Right kidney (tissue), 9 donors: ENCODE data around the gene CENPS.

Experiments used
- DNase-seq: peaks from one replicate; pipeline ENCODE4 v3.0.0-alpha.2; 2016
- long read RNA-seq, 8 donors: transcript quantifications; one replicate each; lab custom pipeline, GENCODE V29; 2026

CENPS gene
- long read RNA-seq, donor 1, transcript CENPS-201 (5 exons, 896 nt) = minor isoform, 8 of 20 reads
- long read RNA-seq, donor 1, transcript CENPS-204 (5 exons, 914 nt) = major isoform, 12 of 20 reads
- long read RNA-seq, donor 1, partial matches to known transcripts = 0 of 20 reads
- long read RNA-seq, donor 1, other reads (novel, unspliced or antisense) = 0 of 20 reads
- long read RNA-seq, donor 2, transcript CENPS-204 (5 exons, 914 nt) = major isoform, 8 of 12 reads
- long read RNA-seq, donor 2, partial matches to known transcripts = 0 of 12 reads
- long read RNA-seq, donor 2, other reads (novel, unspliced or antisense) = 0 of 12 reads
- long read RNA-seq, donor 3, transcript CENPS-204 (5 exons, 914 nt) = major isoform, 10 of 12 reads
- long read RNA-seq, donor 3, partial matches to known transcripts = 0 of 12 reads
- long read RNA-seq, donor 3, other reads (novel, unspliced or antisense) = 0 of 12 reads
- long read RNA-seq, donor 4, transcript CENPS-204 (5 exons, 914 nt) = major isoform, 6 of 8 reads
- long read RNA-seq, donor 4, partial matches to known transcripts = 0 of 8 reads
- long read RNA-seq, donor 4, other reads (novel, unspliced or antisense) = 0 of 8 reads
- long read RNA-seq, donor 5, transcript CENPS-204 (5 exons, 914 nt) = major isoform, 9 of 19 reads
- long read RNA-seq, donor 5, transcript CENPS-201 (5 exons, 896 nt) = minor isoform, 8 of 19 reads
- long read RNA-seq, donor 5, partial matches to known transcripts = 0 of 19 reads
- long read RNA-seq, donor 5, other reads (novel, unspliced or antisense) = 0 of 19 reads
- long read RNA-seq, donor 6, transcript CENPS-204 (5 exons, 914 nt) = major isoform, 10 of 12 reads
- long read RNA-seq, donor 6, partial matches to known transcripts = 0 of 12 reads
- long read RNA-seq, donor 6, other reads (novel, unspliced or antisense) = 0 of 12 reads
- long read RNA-seq, donor 7, transcript CENPS-204 (5 exons, 914 nt) = major isoform, 18 of 50 reads
- long read RNA-seq, donor 7, transcript CENPS-201 (5 exons, 896 nt) = minor isoform, 11 of 50 reads
- long read RNA-seq, donor 7, partial matches to known transcripts = 19 of 50 reads
- long read RNA-seq, donor 7, other reads (novel, unspliced or antisense) = 0 of 50 reads
- long read RNA-seq, donor 8, transcript CENPS-204 (5 exons, 914 nt) = major isoform, 8 of 14 reads
- long read RNA-seq, donor 8, transcript CENPS-201 (5 exons, 896 nt) = minor isoform, 5 of 14 reads
- long read RNA-seq, donor 8, partial matches to known transcripts = 0 of 14 reads
- long read RNA-seq, donor 8, other reads (novel, unspliced or antisense) = 0 of 14 reads

DNA sequence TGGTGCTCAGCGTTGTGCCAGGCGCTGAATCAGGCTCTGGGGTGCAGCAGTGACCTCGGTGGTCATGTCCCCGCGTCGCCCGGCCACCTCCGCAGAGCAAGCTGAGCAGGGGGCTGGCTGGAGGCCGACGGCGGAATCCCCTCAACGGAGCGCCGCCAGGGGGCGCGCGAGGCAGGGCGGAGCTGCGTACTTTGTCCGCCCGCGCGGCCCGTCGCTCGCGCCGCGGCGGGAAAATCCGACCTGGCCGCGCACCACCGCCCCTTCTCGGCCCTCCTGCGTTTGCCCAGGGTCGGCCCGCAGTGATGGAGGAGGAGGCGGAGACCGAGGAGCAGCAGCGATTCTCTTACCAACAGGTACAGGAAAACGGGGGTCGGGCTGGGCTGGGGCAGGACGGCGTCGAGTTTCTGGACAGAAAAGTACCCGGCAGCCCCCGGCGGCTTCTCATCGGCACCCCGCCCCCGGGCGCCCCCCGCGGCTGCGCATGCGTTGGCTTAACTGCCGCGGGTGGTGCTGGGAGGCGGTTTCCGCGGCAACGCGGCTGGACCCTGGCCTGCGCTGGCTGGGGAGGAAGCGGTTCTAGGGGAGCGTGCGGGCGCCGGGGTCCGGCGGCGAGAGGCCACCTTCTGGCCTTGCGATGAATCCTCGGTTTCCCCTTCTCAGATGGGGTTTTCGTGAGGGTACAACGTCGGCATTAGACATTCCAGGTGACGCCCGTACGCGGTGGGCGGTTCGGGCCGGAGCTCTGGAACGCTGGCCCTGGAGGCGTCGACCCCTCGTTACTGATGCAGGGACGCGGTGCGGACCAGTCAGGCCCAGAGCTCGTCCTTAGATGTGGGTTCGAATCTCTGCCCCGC, at the start of gene CENPS:
TSS of gene CENPS (plus strand) at position 218 of the 854 bp plus-strand sequence. CDS start at position 303, 85 bp downstream.
- DNase-seq = peak; percentile 99

GRCh38 chr1:10380594-10381275, 49.5 kb upstream of the CENPS start:
- DNase-seq = no peak

DNA sequence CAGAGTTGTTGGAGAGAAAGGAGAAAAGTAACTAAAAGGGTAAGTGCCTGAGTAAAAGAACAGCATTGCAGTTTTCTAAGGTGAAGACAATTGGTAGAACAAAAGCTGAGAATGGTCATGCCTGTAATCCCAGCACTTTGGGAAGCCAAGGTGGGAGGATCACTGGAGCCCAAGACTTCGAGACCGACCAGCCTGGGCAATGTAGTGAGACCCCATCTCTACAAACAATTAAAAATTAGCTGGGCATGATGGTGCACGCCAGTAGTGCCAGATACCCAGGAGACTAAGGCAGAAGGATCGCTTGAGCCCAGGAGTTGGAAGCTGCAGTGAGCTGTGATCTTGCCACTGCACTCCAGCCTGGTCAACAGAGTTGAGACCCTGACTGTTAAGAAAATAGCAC, 46.6 kb upstream of the CENPS start:
- no peak for DNase-seq

- no peak for DNase-seq
Measured at GRCh38 chr1:10384219-10384618, 46.0 kb upstream of the CENPS start.

DNA sequence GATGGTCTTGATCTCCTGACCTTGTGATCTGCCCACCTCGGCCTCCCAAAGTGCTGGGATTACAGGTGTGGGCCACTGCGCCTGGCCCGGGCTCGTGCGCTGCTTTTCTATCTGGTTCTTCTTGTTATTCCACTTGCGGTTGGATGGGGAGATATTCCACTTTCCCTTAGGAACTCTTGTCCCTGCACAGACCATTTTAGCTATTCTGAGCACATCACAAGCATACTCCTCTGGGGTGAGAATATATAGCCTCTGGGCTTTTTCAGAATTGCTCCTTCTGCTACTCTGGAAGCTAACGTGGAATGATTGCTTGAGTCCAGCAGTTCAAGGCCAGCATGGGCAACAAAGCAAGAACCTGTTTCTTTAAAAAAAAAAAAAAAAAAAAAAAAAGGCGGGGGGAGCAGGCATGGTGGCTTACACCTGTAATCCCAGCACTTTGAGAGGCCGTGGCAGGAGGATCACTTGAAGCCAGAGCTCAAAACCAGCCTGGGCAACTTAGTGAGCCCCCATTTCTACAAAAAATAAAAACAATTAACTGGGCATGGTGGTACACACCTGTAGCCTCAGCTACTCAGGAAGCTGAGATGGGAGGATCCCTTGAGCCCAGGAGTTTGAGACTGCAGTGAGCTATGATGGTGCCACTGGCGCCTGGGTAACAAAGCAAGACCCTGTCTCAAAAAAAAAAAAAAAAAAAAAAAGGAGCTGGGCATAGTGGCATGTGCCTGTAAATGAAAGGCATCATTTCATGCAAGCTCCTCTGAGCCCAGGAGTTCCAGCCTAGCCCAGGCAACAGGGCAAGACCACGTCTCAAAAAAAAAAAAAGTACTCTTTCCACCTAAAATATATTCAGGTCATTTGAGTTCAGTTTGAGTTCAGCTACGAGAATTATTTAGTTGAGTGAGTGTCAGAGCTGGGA, 43.2 kb upstream of the CENPS start:
- no peak for DNase-seq

DNA sequence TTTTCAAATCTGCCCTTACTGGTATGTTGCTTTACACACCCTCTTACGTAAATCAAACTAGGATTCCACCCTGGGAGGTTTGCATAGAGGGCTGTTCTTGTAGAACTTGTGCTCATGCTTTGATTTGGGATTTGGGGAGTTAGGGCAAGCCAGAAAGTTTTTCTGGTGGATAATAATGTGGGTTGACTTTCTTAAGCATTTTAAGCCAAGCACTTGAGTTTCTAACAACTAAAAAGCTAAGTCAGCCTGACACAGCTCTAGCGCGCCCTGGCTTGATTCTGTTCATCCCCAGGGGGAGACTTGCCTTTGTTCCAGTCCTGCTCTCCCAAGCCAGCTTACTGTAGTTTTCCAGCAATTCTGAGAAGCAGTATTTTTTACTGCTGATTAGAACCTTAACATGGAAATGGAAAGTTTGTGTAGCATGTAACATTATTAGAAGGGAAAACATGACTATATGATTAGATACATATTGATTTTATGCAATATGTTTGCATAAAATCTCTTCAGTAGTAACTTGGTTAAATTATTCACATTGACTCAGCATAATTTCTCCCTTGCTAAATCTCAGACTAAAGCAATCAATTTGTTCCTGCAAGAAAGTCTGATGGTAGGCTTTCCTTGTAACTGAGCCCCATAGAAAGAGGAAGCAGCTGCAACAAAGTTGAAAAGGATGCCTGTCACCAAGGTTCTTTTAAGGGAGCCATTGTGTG, 42.4 kb upstream of the CENPS start:
- DNase-seq = peak; percentile 29

DNA sequence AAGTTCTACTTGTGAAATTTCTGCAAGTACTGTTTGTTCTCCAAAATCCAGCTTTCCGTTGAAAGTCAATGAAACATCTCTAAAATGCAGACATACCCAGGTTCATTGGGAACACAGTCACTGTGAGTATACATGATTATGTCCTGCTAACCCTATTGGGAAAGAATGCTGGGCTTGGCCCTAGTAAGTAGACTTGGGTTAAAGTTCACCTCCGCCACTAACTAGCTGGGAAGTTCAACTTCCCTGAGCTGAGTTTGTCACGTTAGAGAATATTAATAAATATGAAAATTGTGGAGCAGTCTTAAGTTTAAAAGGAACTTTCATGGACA, 41.9 kb upstream of the CENPS start:
- DNase-seq = no peak

- no peak for DNase-seq
Measured at GRCh38 chr1:10389271-10389973, 40.8 kb upstream of the CENPS start.

DNA sequence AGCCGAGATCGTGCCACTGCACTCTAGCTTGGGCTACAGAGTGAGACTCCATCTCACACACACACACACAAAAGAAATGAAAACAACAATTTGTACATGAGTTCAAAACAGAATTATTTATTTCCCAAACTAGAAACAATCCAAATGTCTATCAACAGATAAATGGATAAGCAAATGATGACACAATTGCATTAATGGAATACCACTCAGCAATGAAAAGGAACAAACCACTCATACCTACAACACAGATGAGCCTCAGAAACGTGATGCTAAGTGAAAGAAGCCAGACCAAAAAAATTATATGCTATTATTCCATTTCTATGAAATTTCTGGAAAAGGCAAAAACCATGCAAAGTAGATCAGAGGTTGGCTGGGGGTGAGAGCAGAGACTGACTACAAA, 33.4 kb upstream of the CENPS start:
- no peak for DNase-seq

DNA sequence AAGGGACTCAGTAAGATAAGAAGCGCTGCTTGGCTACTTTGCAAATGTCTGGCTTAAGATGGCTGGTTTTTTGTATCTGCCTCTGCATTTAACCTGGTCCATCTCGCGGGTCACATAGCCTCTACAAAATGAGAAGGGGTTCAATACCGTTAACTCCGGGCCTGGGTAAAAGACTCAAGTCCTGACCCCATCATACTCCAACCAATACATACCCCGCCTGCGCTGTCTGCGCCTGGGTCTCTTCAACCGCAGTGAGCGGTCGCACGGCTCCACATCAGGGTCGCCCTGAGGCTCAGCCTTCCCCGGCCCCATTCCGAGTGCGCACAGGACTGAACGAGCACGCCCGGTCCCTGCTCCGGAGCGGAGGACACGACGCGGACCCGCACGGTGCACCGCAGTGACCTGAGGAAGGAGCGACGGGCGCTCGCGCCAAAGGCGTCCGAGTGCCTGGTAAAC, 31.9 kb upstream of the CENPS start:
- no peak for DNase-seq

DNA sequence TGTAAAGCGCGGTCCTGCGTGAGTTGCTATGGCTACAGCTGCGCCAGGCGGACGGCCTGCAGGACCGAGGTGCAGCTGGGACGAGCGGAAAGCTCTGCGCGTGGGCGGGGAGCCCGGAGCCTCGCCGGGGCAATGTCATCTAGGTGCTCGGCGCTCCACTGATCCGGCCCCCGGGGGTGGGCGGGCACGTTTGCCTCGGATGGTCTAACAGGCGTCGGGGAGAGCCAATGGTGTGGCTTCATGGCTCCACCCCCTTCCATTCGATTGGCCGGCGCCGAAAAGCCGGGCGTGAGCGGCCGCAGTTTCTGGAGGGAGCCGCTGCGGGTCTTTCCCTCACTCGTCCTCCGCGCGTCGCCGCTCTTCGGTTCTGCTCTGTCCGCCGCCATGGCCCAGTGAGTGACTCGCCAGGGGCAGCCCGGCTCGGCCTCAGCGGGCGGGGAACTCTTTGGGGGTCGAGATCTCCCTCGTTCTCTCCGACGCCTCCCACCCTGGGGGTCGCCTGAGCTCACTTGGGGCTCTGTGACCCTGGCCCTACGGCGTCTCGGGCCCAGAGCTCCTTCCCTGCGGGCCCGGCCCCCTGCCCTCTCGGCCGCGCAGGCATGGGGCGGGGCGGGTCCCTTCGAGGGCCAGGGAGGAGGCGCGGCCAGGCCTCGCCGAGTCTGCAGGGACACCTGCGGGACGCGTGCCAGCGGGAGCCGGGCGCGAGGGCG, 31.3 kb upstream of the CENPS start, which contains the start of gene PGD:
TSS of gene PGD (plus strand) at position 331 of the 710 bp plus-strand sequence. CDS start at position 385, 54 bp downstream.
- DNase-seq = peak; percentile 95

GRCh38 chr1:10399444-10399941, 30.7 kb upstream of the CENPS start:
- DNase-seq = peak; percentile 78

DNA sequence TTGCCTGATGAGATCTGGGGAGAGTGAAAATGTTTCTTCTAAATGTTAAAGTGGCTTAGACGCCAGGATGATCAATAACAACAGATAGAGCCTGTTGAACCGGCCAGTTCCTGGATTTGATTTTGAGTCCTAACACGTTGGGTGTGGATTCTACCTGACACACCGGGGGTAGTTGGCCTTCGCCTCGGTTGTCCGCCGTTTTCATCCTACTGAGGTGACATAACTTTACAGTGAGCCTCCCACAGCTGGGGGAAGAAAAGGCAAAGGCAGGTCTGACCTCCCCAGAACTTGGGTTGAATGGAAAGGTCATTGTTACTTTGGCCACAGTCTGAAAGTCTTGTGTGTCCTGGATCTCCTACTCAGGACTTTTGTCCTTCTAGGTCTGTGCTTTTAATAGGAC, 30.2 kb upstream of the CENPS start:
- DNase-seq = no peak

GRCh38 chr1:10401281-10401680, 29.0 kb upstream of the CENPS start:
- DNase-seq = no peak

DNA sequence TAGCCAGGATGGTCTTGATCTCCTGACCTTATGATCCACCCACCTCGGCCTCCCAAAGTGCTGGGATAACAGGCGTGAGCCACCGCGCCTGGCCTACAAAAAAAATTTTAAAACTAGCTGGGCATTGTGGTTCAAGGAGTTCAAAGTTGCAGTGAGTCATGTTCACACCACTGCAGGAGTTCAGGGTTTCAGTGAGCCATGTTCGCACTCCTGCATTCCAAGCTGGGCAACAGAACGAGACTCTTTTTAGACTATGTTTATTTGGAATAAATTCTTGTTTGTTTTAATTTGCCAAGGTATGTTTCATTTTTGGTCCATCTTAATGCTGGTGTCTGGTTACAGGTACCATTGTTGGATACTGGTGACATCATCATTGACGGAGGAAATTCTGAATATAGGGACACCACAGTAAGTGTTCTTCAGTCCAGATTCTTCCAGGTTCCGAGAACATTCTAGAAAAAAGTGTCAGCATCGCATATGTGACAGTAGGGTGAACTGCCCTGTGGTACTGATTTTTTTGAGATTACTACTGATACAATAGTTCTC, 27.4 kb upstream of the CENPS start:
- no peak for DNase-seq

GRCh38 chr1:10407201-10407600, 23.0 kb upstream of the CENPS start:
- no peak for DNase-seq
